IPS-15b (cell line): ENCODE results near the gene NT5DC2.

Source experiments
- H3K27me3 ChIP-seq: one replicate; pipeline ENCODE4 v1.6.1; 2013; ENCODE audit warnings: low read length; ENCODE audit not compliant: control insufficient read depth, insufficient read depth
- H3K36me3 ChIP-seq: one replicate; pipeline ENCODE4 v1.6.1; 2013; ENCODE audit warnings: low read length; ENCODE audit not compliant: control insufficient read depth, insufficient read depth
- H3K4me1 ChIP-seq: one replicate; pipeline ENCODE4 v1.6.1; 2013; ENCODE audit warnings: mild to moderate bottlenecking, low read length; ENCODE audit not compliant: control insufficient read depth, insufficient read depth
- H3K4me3 ChIP-seq: one replicate; pipeline ENCODE4 v1.5.1; 2013; ENCODE audit warnings: low read depth, low read length
- H3K9ac ChIP-seq: one replicate; pipeline ENCODE4 v1.6.1; 2013; ENCODE audit warnings: low read depth, mild to moderate bottlenecking, low read length
- H3K9me3 ChIP-seq: one replicate; pipeline ENCODE4 v1.6.1; 2013; ENCODE audit warnings: mild to moderate bottlenecking, low read length; ENCODE audit not compliant: control insufficient read depth, insufficient read depth

NT5DC2 gene

DNA sequence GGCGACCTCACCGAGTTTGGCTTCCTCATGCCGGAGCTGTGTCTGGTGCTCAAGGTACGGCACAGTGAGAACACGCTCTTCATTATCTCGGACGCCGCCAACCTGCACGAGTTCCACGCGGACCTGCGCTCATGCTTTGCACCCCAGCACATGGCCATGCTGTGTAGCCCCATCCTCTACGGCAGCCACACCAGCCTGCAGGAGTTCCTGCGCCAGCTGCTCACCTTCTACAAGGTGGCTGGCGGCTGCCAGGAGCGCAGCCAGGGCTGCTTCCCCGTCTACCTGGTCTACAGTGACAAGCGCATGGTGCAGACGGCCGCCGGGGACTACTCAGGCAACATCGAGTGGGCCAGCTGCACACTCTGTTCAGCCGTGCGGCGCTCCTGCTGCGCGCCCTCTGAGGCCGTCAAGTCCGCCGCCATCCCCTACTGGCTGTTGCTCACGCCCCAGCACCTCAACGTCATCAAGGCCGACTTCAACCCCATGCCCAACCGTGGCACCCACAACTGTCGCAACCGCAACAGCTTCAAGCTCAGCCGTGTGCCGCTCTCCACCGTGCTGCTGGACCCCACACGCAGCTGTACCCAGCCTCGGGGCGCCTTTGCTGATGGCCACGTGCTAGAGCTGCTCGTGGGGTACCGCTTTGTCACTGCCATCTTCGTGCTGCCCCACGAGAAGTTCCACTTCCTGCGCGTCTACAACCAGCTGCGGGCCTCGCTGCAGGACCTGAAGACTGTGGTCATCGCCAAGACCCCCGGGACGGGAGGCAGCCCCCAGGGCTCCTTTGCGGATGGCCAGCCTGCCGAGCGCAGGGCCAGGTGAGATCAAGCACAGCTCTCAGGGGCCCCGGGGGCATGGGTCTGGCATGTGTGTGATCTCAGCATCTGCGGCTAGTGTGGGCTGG is 45.6 kb downstream of the NT5DC2 start:
- Histone ChIP-seq H3K4me3 (no peak overlapping the region), H3K27me3 (no peaks in the 10 kb centered on the region), H3K4me1 (no peaks in the 10 kb centered on the region), H3K36me3 (peaks cover 73% of the 10 kb centered on the region), H3K9ac (no peak overlapping the region), H3K9me3 (no peaks in the 10 kb centered on the region)

- H3K36me3 ChIP-seq: peaks cover 69% of the 10 kb centered on the region
Observed at GRCh38 chr3:52487050-52487787, 46.4 kb downstream of the NT5DC2 start.

GRCh38 chr3:52484680-52485461 is 48.8 kb downstream of the NT5DC2 start:
- no peak overlapping the region for H3K9ac ChIP-seq
- H3K4me1 ChIP-seq: no peaks in the 10 kb centered on the region
- peaks cover 68% of the 10 kb centered on the region for H3K36me3 ChIP-seq
- H3K9me3 ChIP-seq: no peaks in the 10 kb centered on the region
- H3K27me3 ChIP-seq: no peaks in the 10 kb centered on the region
- no peak overlapping the region for H3K4me3 ChIP-seq

More at GRCh38 chr3:52487050-52487787, 46.4 kb downstream of the NT5DC2 start:
- Histone ChIP-seq H3K9me3 (no peaks in the 10 kb centered on the region), H3K27me3 (no peaks in the 10 kb centered on the region), H3K9ac (no peak overlapping the region), H3K4me1 (no peaks in the 10 kb centered on the region), H3K4me3 (no peak overlapping the region)

DNA sequence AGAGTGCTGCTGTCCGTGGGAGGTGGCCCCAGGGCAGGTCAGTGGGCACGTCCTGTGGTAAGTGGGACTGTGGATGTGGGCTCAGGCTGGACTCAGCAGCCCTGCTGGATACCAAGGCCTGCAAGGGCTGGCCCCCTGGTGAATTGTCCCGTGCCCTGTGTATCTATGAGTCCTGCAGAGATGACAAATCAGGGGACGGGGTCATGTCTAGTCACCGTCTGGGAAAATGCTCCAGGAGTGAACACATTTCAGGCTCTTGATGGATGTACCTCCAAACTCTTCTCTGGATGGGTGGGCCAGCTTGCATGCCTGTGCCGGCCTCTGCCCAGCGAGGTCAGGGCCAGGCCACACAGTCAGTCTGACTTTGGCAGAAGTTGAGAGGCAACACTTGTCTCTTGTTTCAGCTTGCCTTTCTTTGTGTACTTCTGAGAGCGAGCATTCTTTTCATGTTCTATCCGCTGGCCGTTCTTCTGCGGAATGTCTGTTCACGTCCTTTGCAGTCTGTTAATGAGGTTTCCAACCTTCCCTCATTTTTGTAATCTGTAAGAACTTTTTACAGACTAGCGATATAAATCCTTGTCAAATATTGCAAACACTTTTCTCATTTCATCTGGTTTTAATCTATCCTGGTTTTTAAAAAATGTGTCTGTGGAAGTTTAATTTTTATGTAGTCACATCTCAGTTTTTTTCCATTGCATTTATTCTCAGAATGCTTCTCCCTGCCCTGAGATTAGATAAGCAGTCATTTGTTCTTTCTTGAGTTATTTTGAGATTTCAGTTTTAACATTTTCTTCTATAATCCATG is 49.9 kb downstream of the NT5DC2 start:
- H3K4me1 ChIP-seq: no peaks in the 10 kb centered on the region
- H3K4me3 ChIP-seq: no peak overlapping the region
- no peaks in the 10 kb centered on the region for H3K9me3 ChIP-seq
- H3K27me3 ChIP-seq: no peaks in the 10 kb centered on the region
- peaks cover 68% of the 10 kb centered on the region for H3K36me3 ChIP-seq
- H3K9ac ChIP-seq: no peak overlapping the region

DNA sequence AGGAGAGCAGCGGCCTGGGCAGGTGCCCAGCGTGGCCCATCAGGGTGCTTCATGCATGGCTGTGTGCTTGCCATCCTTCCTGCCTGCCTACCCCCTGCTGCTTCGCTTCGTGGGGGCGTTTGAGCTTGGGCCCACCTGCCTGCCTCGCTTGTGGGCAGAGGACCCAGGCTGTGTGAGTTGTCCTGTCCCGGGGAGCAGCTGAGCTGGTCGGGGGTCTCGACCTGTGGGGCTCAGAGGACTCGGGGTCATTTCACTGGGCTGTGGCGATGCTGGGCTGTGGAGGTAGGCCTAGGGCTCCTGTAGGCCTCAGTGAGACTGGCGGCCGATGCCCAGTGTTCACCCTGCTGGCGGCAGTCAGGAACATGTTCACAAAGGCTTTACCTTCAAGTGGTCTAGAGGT is 50.6 kb downstream of the NT5DC2 start:
- Histone ChIP-seq H3K4me3 (no peak overlapping the region), H3K27me3 (no peaks in the 10 kb centered on the region), H3K9ac (no peak overlapping the region), H3K36me3 (peaks cover 68% of the 10 kb centered on the region), H3K9me3 (no peaks in the 10 kb centered on the region), H3K4me1 (no peaks in the 10 kb centered on the region)

DNA sequence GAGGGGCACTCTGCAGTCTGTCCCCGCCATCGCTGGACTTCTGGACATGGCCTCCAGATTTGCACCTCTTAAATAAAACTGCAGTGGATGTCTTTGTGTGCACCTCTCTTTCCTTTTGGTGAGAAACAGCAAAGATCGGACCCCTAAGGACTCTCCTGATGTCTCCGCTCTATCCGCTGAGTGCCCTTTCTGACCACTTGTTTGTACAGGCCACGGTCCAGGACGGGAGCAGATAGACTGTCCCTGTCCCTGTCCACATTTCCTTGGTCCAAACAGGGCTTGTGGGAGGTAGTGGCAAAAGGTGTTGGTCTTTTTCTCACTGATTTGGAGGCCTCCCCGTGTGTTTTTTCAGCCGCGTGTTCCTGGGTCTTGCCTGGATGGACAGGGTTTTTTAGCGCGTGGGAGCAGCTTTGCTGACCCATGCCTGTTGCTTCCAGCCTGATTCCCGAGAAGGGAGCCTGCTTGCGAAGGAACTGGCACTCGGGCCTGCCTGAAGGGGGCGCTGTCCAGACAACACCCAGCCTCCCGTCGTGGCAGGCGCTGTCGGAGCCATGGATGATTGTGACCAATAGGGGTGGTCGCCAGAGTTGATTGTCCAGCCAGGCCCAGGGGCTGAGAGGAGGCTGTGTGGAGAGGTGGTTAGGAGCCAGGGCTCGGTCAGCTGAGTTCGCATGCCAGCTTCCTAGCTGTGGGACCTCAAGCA is 51.7 kb downstream of the NT5DC2 start:
- Histone ChIP-seq H3K9ac (no peak overlapping the region), H3K4me3 (no peak overlapping the region), H3K4me1 (no peaks in the 10 kb centered on the region), H3K36me3 (peaks cover 67% of the 10 kb centered on the region), H3K9me3 (no peaks in the 10 kb centered on the region), H3K27me3 (no peaks in the 10 kb centered on the region)

- Histone ChIP-seq H3K9me3 (no peaks in the 10 kb centered on the region), H3K36me3 (peaks cover 66% of the 10 kb centered on the region), H3K4me1 (no peaks in the 10 kb centered on the region), H3K27me3 (no peaks in the 10 kb centered on the region), H3K4me3 (no peak overlapping the region), H3K9ac (no peak overlapping the region)
Observed at GRCh38 chr3:52480768-52481715, 52.6 kb downstream of the NT5DC2 start.

- no peak overlapping the region for H3K4me3 ChIP-seq
- peaks cover 61% of the 10 kb centered on the region for H3K36me3 ChIP-seq
- no peaks in the 10 kb centered on the region for H3K9me3 ChIP-seq
- H3K9ac ChIP-seq: no peak overlapping the region
- no peaks in the 10 kb centered on the region for H3K4me1 ChIP-seq
- no peaks in the 10 kb centered on the region for H3K27me3 ChIP-seq
Observed at GRCh38 chr3:52479877-52480575, 53.6 kb downstream of the NT5DC2 start.

DNA sequence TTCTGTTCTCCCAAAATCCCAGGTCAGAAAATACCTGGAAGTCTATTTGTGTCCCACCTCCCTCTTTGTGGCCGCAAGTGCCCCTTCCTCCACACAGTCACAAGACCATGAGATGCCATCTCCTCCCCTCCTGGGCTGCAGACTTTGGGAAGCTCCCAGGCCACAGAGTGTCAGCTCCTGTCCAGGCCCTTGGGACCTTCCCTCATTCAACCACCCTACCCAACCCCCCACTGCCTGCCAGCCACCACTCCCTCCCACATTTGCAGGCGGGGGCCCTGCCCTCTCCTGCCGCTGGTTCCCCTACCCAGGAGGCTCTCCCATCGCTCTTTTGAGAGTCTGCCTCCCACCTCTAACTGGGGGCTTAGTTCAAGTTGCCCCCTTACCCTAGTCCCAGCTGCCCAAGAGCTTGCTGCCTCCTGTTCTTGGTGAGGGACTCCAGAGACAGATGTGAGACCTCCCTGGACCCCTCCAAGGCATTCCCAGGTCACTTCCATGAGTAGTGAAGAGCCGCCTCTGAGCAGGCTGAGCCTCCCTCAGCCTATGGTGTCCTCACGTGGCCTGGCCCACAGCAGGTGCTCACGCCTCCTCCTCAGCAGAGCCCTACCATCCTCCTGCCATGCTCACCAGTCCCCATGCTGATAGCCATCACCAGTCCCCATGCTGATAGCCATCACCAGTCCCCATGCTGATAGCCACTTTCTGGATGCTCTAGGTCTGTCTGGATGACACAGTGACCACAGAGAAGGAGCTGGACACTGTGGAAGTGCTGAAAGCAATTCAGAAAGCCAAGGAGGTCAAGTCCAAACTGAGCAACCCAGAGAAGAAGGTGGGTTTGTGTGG is 54.4 kb downstream of the NT5DC2 start:
- H3K27me3 ChIP-seq: no peaks in the 10 kb centered on the region
- H3K4me3 ChIP-seq: no peak overlapping the region
- no peaks in the 10 kb centered on the region for H3K9me3 ChIP-seq
- H3K36me3 ChIP-seq: peaks cover 61% of the 10 kb centered on the region
- H3K9ac ChIP-seq: no peak overlapping the region
- no peaks in the 10 kb centered on the region for H3K4me1 ChIP-seq
